DND-41 (cell line): ENCODE results near the gene SGSM2.

Source experiments
- ATAC-seq: fragments of 200-7000 bp; cut with Tn5 transposase; 3 replicates; pipeline ENCODE4 v1.9.1; 2021; ENCODE audit warnings: low read depth; ENCODE audit not compliant: insufficient read depth
- DNase-seq: peaks from one replicate; pipeline ENCODE4 v3.0.0-alpha.2; 2020
- H2AFZ ChIP-seq: 2 replicates; pipeline ENCODE4 v1.6.0; 2012; ENCODE audit warnings: low read depth, low read length
- H3K27ac ChIP-seq: 2 replicates; pipeline ENCODE4 v1.5.1; 2012; ENCODE audit warnings: low read length, inconsistent platforms
- H3K27me3 ChIP-seq: fragments of 200-600 bp; sonication (generic); 2 replicates; pipeline ENCODE4 v1.6.0; 2012; ENCODE audit warnings: low read length, mild to moderate bottlenecking, inconsistent platforms; ENCODE audit not compliant: insufficient read depth, poor library complexity
- H3K36me3 ChIP-seq: 2 replicates; pipeline ENCODE4 v1.5.1; 2012; ENCODE audit warnings: low read length, inconsistent platforms; ENCODE audit not compliant: insufficient read depth
- H3K4me1 ChIP-seq: 2 replicates; pipeline ENCODE4 v1.5.1; 2012; ENCODE audit warnings: mild to moderate bottlenecking, low read length; ENCODE audit not compliant: insufficient read depth
- H3K4me2 ChIP-seq: 2 replicates; pipeline ENCODE4 v1.6.0; 2012; ENCODE audit warnings: mild to moderate bottlenecking, moderate library complexity, low read length, inconsistent platforms; ENCODE audit not compliant: insufficient read depth
- H3K4me3 ChIP-seq, 2 experiments: fragments of 200-600 bp in 1 of 2; shearing (Covaris generic) in 1 of 2; 2 replicates each; pipeline ENCODE4 v1.5.1; 2012 to 2016; ENCODE audit warnings: inconsistent platforms in 2 of 2, low read length in 2 of 2, mild to moderate bottlenecking in 2 of 2, low read depth in 1 of 2, moderate library complexity in 1 of 2
- H3K79me2 ChIP-seq: 2 replicates; pipeline ENCODE4 v1.6.0; 2012; ENCODE audit warnings: low read length, inconsistent platforms; ENCODE audit not compliant: insufficient read depth
- H3K9ac ChIP-seq: 2 replicates; pipeline ENCODE4 v1.6.0; 2012; ENCODE audit warnings: low read depth, mild to moderate bottlenecking, inconsistent platforms, low read length, moderate library complexity
- H3K9me3 ChIP-seq: 2 replicates; pipeline ENCODE4 v1.5.1; 2012; ENCODE audit warnings: low read length, moderate library complexity, mild to moderate bottlenecking, inconsistent platforms; ENCODE audit not compliant: insufficient read depth, severe bottlenecking
- H4K20me1 ChIP-seq: 2 replicates; pipeline ENCODE4 v1.6.0; 2012; ENCODE audit warnings: low read length; ENCODE audit not compliant: insufficient read depth
- EZH2 ChIP-seq: IDR thresholded peaks from 3 replicates; pipeline ENCODE4 v1.6.1; 2012; ENCODE audit warnings: borderline replicate concordance, low read depth, mild to moderate bottlenecking, moderate library complexity, low read length, inconsistent platforms; ENCODE audit not compliant: severe bottlenecking
- TF ChIP-seq, protein P1 (sequence below): IDR thresholded peaks from 2 replicates; pipeline ENCODE4 v1.5.1; 2012; ENCODE audit warnings: borderline replicate concordance, low read length, moderate library complexity, mild to moderate bottlenecking; ENCODE audit not compliant: poor library complexity, severe bottlenecking; ENCODE audit errors: extremely low read depth

The SGSM2 gene

DNA sequence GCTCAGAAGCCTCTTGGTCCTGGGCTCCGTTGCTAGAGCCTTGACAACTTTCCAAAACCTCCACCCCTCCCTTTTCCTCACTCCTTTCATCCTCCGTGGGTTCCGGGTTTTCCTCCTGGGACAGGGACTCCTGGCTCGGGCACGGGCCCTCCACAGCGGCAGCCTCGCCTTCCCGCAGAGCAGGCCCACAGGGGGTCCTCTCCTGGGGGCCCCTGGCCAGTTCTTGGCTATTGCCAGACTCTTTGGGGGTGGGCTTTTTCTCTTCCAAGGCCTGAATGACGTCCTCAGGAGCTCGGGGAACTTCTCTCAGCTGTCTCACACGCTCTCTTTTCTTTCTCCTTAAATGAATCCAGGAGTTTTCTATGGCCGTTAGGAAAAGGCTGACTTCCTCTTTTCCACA lies 82.9 kb downstream of the SGSM2 start:
- Histone ChIP-seq H3K9ac (no peak overlapping the region), H3K27me3 (no peaks in the 10 kb centered on the region), H3K4me1 (peaks cover 3% of the 10 kb centered on the region; the same call in 1 of the 2 replicates), H3K9me3 (no peaks in the 10 kb centered on the region), H3K4me2 (no peak overlapping the region), H3K4me3 (no peak overlapping the region), H4K20me1 (no peaks in the 10 kb centered on the region), H3K36me3 (peaks cover 52% of the 10 kb centered on the region), H2AFZ (no peak overlapping the region), H3K27ac (no peak overlapping the region), H3K79me2 (no peaks in the 10 kb centered on the region)
- DNase-seq (no peak), ATAC-seq (no peak)
- no peak for TF ChIP-seq EZH2
- TF ChIP-seq, protein P1, sequence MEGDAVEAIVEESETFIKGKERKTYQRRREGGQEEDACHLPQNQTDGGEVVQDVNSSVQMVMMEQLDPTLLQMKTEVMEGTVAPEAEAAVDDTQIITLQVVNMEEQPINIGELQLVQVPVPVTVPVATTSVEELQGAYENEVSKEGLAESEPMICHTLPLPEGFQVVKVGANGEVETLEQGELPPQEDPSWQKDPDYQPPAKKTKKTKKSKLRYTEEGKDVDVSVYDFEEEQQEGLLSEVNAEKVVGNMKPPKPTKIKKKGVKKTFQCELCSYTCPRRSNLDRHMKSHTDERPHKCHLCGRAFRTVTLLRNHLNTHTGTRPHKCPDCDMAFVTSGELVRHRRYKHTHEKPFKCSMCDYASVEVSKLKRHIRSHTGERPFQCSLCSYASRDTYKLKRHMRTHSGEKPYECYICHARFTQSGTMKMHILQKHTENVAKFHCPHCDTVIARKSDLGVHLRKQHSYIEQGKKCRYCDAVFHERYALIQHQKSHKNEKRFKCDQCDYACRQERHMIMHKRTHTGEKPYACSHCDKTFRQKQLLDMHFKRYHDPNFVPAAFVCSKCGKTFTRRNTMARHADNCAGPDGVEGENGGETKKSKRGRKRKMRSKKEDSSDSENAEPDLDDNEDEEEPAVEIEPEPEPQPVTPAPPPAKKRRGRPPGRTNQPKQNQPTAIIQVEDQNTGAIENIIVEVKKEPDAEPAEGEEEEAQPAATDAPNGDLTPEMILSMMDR, result no peak

DNA sequence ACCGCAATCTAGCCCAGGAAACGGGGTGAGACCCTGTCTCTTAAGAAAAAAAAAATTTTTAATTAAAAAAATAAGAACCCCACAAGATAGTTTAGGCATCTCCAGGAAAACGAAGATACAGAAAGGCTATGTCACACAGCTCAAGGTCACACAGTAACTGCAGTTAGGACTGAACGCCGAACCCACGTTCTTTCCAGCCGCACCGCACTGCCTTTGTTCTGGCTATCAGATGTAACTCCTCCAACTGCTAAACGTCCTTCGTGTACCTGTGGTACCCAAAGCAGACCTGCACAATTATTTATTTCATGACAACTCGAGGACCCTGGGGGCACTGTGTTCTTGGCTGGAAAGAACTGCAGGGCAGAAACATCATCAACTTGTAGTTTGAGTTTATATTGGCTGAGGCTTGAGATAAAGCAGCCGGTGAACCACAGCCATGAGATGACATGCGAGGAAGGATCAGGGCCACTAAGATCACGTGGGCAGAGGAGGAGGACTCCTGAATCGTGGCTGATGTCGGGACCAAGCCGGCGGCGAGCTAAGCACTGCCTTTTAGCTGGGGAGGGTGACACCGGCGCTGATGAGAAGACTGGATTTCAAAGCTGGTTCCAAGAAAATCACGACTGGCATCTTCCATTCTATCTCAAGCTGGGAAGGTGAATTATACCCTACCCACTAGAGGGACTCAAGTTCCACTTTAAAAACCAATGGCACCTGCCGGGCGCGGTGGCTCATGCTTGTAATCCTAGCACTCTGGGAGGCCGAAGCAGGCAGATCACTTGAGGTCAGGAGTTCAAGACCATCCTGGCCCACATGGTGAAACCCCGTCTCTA lies 84.2 kb downstream of the SGSM2 start:
- no peaks in the 10 kb centered on the region for H3K27me3 ChIP-seq
- no peaks in the 10 kb centered on the region for H3K4me1 ChIP-seq
- no peaks in the 10 kb centered on the region for H4K20me1 ChIP-seq
- no peak overlapping the region for H3K4me3 ChIP-seq
- ATAC-seq (no peak), DNase-seq (no peak)
- no peak overlapping the region for H3K4me2 ChIP-seq
- TF ChIP-seq, protein P1, result no peak
- no peak for TF ChIP-seq EZH2
- H3K9me3 ChIP-seq, result no peaks in the 10 kb centered on the region
- H3K36me3 ChIP-seq, result peaks cover 54% of the 10 kb centered on the region
- no peaks in the 10 kb centered on the region for H3K79me2 ChIP-seq
- H3K27ac ChIP-seq, result no peak overlapping the region
- H3K9ac ChIP-seq, result no peak overlapping the region
- no peak overlapping the region for H2AFZ ChIP-seq

DNA sequence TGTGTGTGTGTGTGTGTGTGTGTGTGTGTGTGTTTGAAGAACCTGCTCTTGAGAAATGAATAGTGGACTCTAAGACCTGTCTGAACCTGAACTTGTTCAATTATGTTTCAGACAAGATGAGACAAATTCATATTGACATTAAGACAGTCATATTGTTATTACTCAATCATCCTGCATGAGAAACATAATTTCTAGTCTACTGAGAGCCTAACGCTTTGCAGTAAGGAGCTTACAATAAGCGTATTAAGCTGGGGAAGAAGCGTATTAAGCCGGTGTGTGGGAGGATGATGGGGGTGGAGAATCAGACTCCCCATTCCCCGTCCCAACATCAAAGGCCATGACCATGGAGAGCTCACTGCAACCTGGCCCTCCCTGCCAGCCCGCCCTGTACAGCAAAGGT lies 86.0 kb downstream of the SGSM2 start:
- ATAC-seq (no peak), DNase-seq (no peak)
- peaks cover 48% of the 10 kb centered on the region for H3K36me3 ChIP-seq
- no peak overlapping the region for H2AFZ ChIP-seq
- no peak for TF ChIP-seq EZH2
- TF ChIP-seq, protein P1, result no peak
- no peaks in the 10 kb centered on the region for H4K20me1 ChIP-seq
- no peak overlapping the region for H3K4me2 ChIP-seq
- no peaks in the 10 kb centered on the region for H3K79me2 ChIP-seq
- no peaks in the 10 kb centered on the region for H3K9me3 ChIP-seq
- H3K27me3 ChIP-seq, result no peaks in the 10 kb centered on the region
- no peak overlapping the region for H3K4me3 ChIP-seq
- no peak overlapping the region for H3K27ac ChIP-seq
- no peaks in the 10 kb centered on the region for H3K4me1 ChIP-seq
- no peak overlapping the region for H3K9ac ChIP-seq
